ENCODE data around the gene KLRC2.

Gene KLRC2

GRCh38 chr12:10381928-10382628 is 53.7 kb downstream of the KLRC2 start:
- no peak for TF ChIP-seq Cebpa-rat (IDR thresholded peaks at IDR 0.05)
- H3K4me1 ChIP-seq = no peaks in the 10 kb centered on the region
- H3K36me3 ChIP-seq = no peaks in the 10 kb centered on the region
- no peak overlapping the region for H3K4me3 ChIP-seq
- no peaks in the 10 kb centered on the region for H4K20me1 ChIP-seq
- H3K27ac ChIP-seq = no peak overlapping the region
- H3K9me3 ChIP-seq (replicated peaks in 1 of 11) = peaks cover 11 to 47% (median 21%) of the 10 kb centered on the region in 11 experiments; a peak in 19 of 22 replicates
- no peak overlapping the region for H3K9ac ChIP-seq
- no peaks in the 10 kb centered on the region for H3K27me3 ChIP-seq
- no peak overlapping the region for H3K4me2 ChIP-seq

Data from BLaER1 treated with 17β-estradiol and CSF1 and Interleukin-3, amounts not matched to agents 10 nM and 100 nM (cell line).